Liver (tissue), 9 donors: Measurements from ENCODE around the gene PCDH10. TPM values are rescaled to one million over a fixed set of nuclear protein-coding genes. Genes with fewer than 3 reads are reported as not detected.
A peak's percentile ranks its signal among the peaks of the same experiment; 100 is the strongest.

ENCODE experiments used
- DNase-seq: peaks from one replicate; pipeline ENCODE4 v3.0.0-alpha.2; 2017; ENCODE audit warnings: low spot score
- H3K27ac ChIP-seq, 2 donors: one replicate each; pipeline ENCODE4 v1.7.0; 2013; ENCODE audit warnings: inconsistent platforms in 2 of 2, low read length in 2 of 2, control low read depth in 1 of 2, low read depth in 1 of 2, mild to moderate bottlenecking in 1 of 2
- H3K27me3 ChIP-seq, 4 donors: one replicate each; pipeline versions ENCODE4 v1.6.1 to v1.7.0; 2013; ENCODE audit warnings: low read length in 3 of 4, inconsistent platforms in 1 of 4, mild to moderate bottlenecking in 1 of 4, moderate library complexity in 1 of 4; ENCODE audit not compliant: control insufficient read depth in 4 of 4, insufficient read depth in 4 of 4
- H3K36me3 ChIP-seq, 4 donors: one replicate each; pipeline versions ENCODE4 v1.6.1 to v1.7.0; 2013; ENCODE audit warnings: low read length in 3 of 4, mild to moderate bottlenecking in 3 of 4, low read depth in 1 of 4, moderate library complexity in 1 of 4; ENCODE audit not compliant: control insufficient read depth in 4 of 4, insufficient read depth in 3 of 4
- H3K4me1 ChIP-seq, 4 donors: one replicate each; pipeline versions ENCODE4 v1.6.1 to v1.7.0; 2013; ENCODE audit warnings: low read length in 3 of 4, mild to moderate bottlenecking in 3 of 4, moderate library complexity in 1 of 4; ENCODE audit not compliant: control insufficient read depth in 4 of 4, insufficient read depth in 4 of 4
- H3K4me3 ChIP-seq, 3 donors: one replicate each; pipeline versions ENCODE4 v1.6.1 to v1.7.0; 2013; ENCODE audit warnings: low read length in 3 of 3, control low read depth in 1 of 3, low read depth in 1 of 3, mild to moderate bottlenecking in 1 of 3
- H3K9ac ChIP-seq, 2 donors: one replicate each; pipeline ENCODE4 v1.7.0; 2013; ENCODE audit warnings: low read length in 2 of 2, mild to moderate bottlenecking in 2 of 2, moderate library complexity in 2 of 2, control low read depth in 1 of 2, low read depth in 1 of 2
- H3K9me3 ChIP-seq, 4 donors: one replicate each; pipeline versions ENCODE4 v1.6.1 to v1.7.0; 2013; ENCODE audit warnings: low read length in 3 of 4; ENCODE audit not compliant: control insufficient read depth in 4 of 4
- EGR1 ChIP-seq, 2 donors: IDR thresholded peaks; 2 replicates each; pipeline ENCODE4 v1.6.1; 2016 to 2018; ENCODE audit warnings: antibody characterized with exemption in 2 of 2, low read depth in 2 of 2
- FOXA1 ChIP-seq: IDR thresholded peaks from 2 replicates; pipeline ENCODE4 v1.6.1; 2016; ENCODE audit warnings: antibody characterized with exemption
- FOXA2 ChIP-seq: IDR thresholded peaks from 2 replicates; pipeline ENCODE4 v1.6.1; 2016; ENCODE audit warnings: antibody characterized with exemption
- GABPA ChIP-seq, 2 donors: IDR thresholded peaks in 1 of 2; conservative IDR thresholded peaks in 1 of 2; 2 replicates each; pipeline ENCODE4 v1.6.1; 2016; ENCODE audit warnings: antibody characterized with exemption in 2 of 2, mild to moderate bottlenecking in 1 of 2, moderate library complexity in 1 of 2
- HNF4A ChIP-seq, 2 donors: conservative IDR thresholded peaks; 2 replicates each; pipeline ENCODE4 v1.6.1; 2016; ENCODE audit warnings: antibody characterized with exemption in 2 of 2, mild to moderate bottlenecking in 2 of 2
- HNF4G ChIP-seq: IDR thresholded peaks from 2 replicates; pipeline ENCODE4 v1.6.1; 2016; ENCODE audit warnings: antibody characterized with exemption
- JUND ChIP-seq, 2 donors: IDR thresholded peaks; 2 replicates each; pipeline ENCODE4 v1.6.1; 2016; ENCODE audit warnings: antibody characterized with exemption in 2 of 2
- NR2F2 ChIP-seq: IDR thresholded peaks from 2 replicates; pipeline ENCODE4 v1.6.1; 2016; ENCODE audit warnings: antibody characterized with exemption
- RXRA ChIP-seq, 2 donors: IDR thresholded peaks; 2 replicates each; pipeline ENCODE4 v1.6.1; 2017 to 2018; ENCODE audit warnings: antibody characterized with exemption in 2 of 2, mild to moderate bottlenecking in 1 of 2
- SP1 ChIP-seq: IDR thresholded peaks from 2 replicates; pipeline ENCODE4 v1.6.1; 2018; ENCODE audit warnings: antibody characterized with exemption, mild to moderate bottlenecking
- TAF1 ChIP-seq: conservative IDR thresholded peaks from 2 replicates; pipeline ENCODE4 v1.6.1; 2016; ENCODE audit warnings: antibody characterized with exemption, mild to moderate bottlenecking
- YY1 ChIP-seq: IDR thresholded peaks from 2 replicates; pipeline ENCODE4 v1.6.1; 2016; ENCODE audit warnings: antibody characterized with exemption, mild to moderate bottlenecking
- WGBS: extraction: QIAGEN DNeasy Blood & Tissue Kit; methylation state at CpG from one replicate; pipeline ENCODE4 v1.1.7; 2013; 5-methylcytosine and 5-hydroxymethylcytosine counted together
- polyA plus RNA-seq, 2 donors: library from polyadenylated mRNA; stranded (reverse) in 1 of 2; unstranded in 1 of 2; fragments of 200-250 nt in 1 of 2; fragments of >200 nt in 1 of 2; fragmentation: Nextera tagmentation in 1 of 2; extraction: Ambion mirVana in 1 of 2; gene quantifications; one replicate each; pipeline versions ENCODE4 v1.2.1 to v1.2.3, GENCODE V29; 2013 to 2015
- total RNA-seq, 2 donors: library from RNA; depleted of rRNA; stranded (reverse); fragments of >200 nt; gene quantifications; one replicate each; pipeline ENCODE4 v1.2.3, GENCODE V29; 2014
- TF ChIP-seq, protein P1 (sequence below): IDR thresholded peaks from 2 replicates; pipeline ENCODE4 v1.6.1; 2016; ENCODE audit warnings: antibody characterized with exemption
- TF ChIP-seq, protein P2 (sequence below): IDR thresholded peaks from 2 replicates; pipeline ENCODE4 v1.6.1; 2016; ENCODE audit warnings: antibody characterized with exemption, mild to moderate bottlenecking
- TF ChIP-seq, protein P3 (sequence below): IDR thresholded peaks from 2 replicates; pipeline ENCODE4 v1.6.1; 2016; ENCODE audit warnings: antibody characterized with exemption
- donor health status: healthy.
- donor health status: healthy.
- donor health status: healthy.
- donor health status: healthy.
- donor health status: healthy.

Gene PCDH10
- total and polyA plus RNA-seq, 4 donors = under 0.01 to 0.09 (median 0.05) TPM; not detected in 1

DNA sequence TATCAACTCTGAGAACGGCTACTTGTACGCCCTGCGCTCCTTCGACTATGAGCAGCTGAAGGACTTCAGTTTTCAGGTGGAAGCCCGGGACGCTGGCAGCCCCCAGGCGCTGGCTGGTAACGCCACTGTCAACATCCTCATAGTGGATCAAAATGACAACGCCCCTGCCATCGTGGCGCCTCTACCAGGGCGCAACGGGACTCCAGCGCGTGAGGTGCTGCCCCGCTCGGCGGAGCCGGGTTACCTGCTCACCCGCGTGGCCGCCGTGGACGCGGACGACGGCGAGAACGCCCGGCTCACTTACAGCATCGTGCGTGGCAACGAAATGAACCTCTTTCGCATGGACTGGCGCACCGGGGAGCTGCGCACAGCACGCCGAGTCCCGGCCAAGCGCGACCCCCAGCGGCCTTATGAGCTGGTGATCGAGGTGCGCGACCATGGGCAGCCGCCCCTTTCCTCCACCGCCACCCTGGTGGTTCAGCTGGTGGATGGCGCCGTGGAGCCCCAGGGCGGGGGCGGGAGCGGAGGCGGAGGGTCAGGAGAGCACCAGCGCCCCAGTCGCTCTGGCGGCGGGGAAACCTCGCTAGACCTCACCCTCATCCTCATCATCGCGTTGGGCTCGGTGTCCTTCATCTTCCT is 2.7 kb downstream of the PCDH10 start:
- peaks cover 8 to 58% (median 29%) of the 10 kb centered on the region in 4 donors for H3K4me1 ChIP-seq
- H3K36me3 ChIP-seq = no peaks in the 10 kb centered on the region
- no peak overlapping the region for H3K27ac ChIP-seq
- no peak for DNase-seq
- no peak overlapping the region for H3K9ac ChIP-seq
- TF ChIP-seq TAF1 = no peak
- TF ChIP-seq YY1 = no peak
- TF ChIP-seq, protein P1, sequence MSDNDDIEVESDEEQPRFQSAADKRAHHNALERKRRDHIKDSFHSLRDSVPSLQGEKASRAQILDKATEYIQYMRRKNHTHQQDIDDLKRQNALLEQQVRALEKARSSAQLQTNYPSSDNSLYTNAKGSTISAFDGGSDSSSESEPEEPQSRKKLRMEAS = no peak
- TF ChIP-seq EGR1 (IDR thresholded peaks at IDR 0.05; ENCODE audit: low read depth in 2 of 2) = no peak
- no peak for TF ChIP-seq NR2F2
- TF ChIP-seq JUND (IDR thresholded peaks at IDR 0.05) = no peak
- no peak for TF ChIP-seq HNF4A (conservative IDR thresholded peaks at IDR 0.05)
- TF ChIP-seq HNF4G = no peak
- TF ChIP-seq GABPA (IDR thresholded peaks at IDR 0.05 in 1 of 2, conservative IDR thresholded peaks at IDR 0.05 in 1 of 2) = no peak
- TF ChIP-seq, protein P2, sequence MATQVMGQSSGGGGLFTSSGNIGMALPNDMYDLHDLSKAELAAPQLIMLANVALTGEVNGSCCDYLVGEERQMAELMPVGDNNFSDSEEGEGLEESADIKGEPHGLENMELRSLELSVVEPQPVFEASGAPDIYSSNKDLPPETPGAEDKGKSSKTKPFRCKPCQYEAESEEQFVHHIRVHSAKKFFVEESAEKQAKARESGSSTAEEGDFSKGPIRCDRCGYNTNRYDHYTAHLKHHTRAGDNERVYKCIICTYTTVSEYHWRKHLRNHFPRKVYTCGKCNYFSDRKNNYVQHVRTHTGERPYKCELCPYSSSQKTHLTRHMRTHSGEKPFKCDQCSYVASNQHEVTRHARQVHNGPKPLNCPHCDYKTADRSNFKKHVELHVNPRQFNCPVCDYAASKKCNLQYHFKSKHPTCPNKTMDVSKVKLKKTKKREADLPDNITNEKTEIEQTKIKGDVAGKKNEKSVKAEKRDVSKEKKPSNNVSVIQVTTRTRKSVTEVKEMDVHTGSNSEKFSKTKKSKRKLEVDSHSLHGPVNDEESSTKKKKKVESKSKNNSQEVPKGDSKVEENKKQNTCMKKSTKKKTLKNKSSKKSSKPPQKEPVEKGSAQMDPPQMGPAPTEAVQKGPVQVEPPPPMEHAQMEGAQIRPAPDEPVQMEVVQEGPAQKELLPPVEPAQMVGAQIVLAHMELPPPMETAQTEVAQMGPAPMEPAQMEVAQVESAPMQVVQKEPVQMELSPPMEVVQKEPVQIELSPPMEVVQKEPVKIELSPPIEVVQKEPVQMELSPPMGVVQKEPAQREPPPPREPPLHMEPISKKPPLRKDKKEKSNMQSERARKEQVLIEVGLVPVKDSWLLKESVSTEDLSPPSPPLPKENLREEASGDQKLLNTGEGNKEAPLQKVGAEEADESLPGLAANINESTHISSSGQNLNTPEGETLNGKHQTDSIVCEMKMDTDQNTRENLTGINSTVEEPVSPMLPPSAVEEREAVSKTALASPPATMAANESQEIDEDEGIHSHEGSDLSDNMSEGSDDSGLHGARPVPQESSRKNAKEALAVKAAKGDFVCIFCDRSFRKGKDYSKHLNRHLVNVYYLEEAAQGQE = no peak
- TF ChIP-seq, protein P3, sequence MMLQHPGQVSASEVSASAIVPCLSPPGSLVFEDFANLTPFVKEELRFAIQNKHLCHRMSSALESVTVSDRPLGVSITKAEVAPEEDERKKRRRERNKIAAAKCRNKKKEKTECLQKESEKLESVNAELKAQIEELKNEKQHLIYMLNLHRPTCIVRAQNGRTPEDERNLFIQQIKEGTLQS = no peak
- TF ChIP-seq FOXA1 = no peak
- 4% methylated on average over 62 of the region's 62 CpGs for WGBS
- H3K9me3 ChIP-seq = no peaks in the 10 kb centered on the region
- H3K27me3 ChIP-seq = peaks cover 1 to 19% (median 12%) of the 10 kb centered on the region in 4 donors
- peak overlapping the region in 1 of 3 donors; percentile 1 for H3K4me3 ChIP-seq

DNA sequence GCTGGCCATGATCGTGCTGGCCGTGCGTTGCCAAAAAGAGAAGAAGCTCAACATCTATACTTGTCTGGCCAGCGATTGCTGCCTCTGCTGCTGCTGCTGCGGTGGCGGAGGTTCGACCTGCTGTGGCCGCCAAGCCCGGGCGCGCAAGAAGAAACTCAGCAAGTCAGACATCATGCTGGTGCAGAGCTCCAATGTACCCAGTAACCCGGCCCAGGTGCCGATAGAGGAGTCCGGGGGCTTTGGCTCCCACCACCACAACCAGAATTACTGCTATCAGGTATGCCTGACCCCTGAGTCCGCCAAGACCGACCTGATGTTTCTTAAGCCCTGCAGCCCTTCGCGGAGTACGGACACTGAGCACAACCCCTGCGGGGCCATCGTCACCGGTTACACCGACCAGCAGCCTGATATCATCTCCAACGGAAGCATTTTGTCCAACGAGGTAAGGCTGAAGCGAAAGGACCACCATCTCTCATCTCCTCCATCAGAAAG is 3.3 kb downstream of the PCDH10 start:
- H3K9ac ChIP-seq = no peak overlapping the region
- H3K4me3 ChIP-seq = peak overlapping the region in 1 of 3 donors; percentile 1
- H3K27ac ChIP-seq = no peak overlapping the region
- H3K4me1 ChIP-seq = peaks cover 8 to 52% (median 26%) of the 10 kb centered on the region in 4 donors
- H3K36me3 ChIP-seq = no peaks in the 10 kb centered on the region
- H3K27me3 ChIP-seq = peaks cover 0 to 19% (median 12%) of the 10 kb centered on the region in 4 donors
- 5% methylated on average over 26 of the region's 26 CpGs for WGBS
- no peak for DNase-seq
- TF ChIP-seq SP1 = no peak
- no peak for TF ChIP-seq RXRA (IDR thresholded peaks at IDR 0.05)
- TF ChIP-seq, protein P1 = no peak
- no peak for TF ChIP-seq JUND (IDR thresholded peaks at IDR 0.05)
- TF ChIP-seq TAF1 = no peak
- no peak for TF ChIP-seq GABPA (IDR thresholded peaks at IDR 0.05 in 1 of 2, conservative IDR thresholded peaks at IDR 0.05 in 1 of 2)
- TF ChIP-seq HNF4G = no peak
- no peak for TF ChIP-seq HNF4A (conservative IDR thresholded peaks at IDR 0.05)
- no peak for TF ChIP-seq FOXA2
- H3K9me3 ChIP-seq = no peaks in the 10 kb centered on the region
